B cell (primary cell): ENCODE data around the gene SLC51B. TPM values are rescaled to one million over a fixed set of nuclear protein-coding genes. Genes with fewer than 3 reads are reported as not detected.

Experiments used
- ATAC-seq: fragments of 200-7000 bp; cut with Tn5 transposase; one replicate; pipeline ENCODE4 v1.10.0; 2021; ENCODE audit warnings: low read depth, mild to moderate bottlenecking, moderate number of reproducible peaks, moderate library complexity
- CTCF ChIA-PET: fragments of 350-600 bp; sonication (Branson Sonifier 250); formaldehyde crosslinking; loops from one replicate; lab custom pipeline; 2021; ENCODE audit warnings: antibody characterized with exemption, inconsistent platforms; lab: Charles Lee
- POLR2A ChIA-PET: fragments of 350-600 bp; sonication (Branson Sonifier 250); formaldehyde crosslinking; loops from one replicate; lab custom pipeline; 2021; ENCODE audit warnings: antibody characterized with exemption; lab: Charles Lee
- DNase-seq: peaks from one replicate; pipeline ENCODE4 v3.0.0; 2013
- H2AFZ ChIP-seq: 2 replicates; pipeline ENCODE4 v1.6.1; 2012; ENCODE audit warnings: mild to moderate bottlenecking, low read depth, low read length; ENCODE audit not compliant: insufficient read depth, poor library complexity, severe bottlenecking
- H3K27ac ChIP-seq, 2 donors: 1 replicate in 1 of 2; 2 replicates in 1 of 2; pipeline ENCODE4 v1.5.1; 2012 to 2013; ENCODE audit warnings: low read length in 2 of 2, mild to moderate bottlenecking in 2 of 2, moderate library complexity in 1 of 2
- H3K27me3 ChIP-seq, 4 experiments: fragments of 200-600 bp in 1 of 4; sonication (generic) in 1 of 4; replicated peaks in 1 of 4; 1 replicate in 2 of 4; 2 replicates in 2 of 4; pipeline versions ENCODE4 v1.6.1 to v1.7.0; 2013 to 2016; ENCODE audit warnings: low read length in 3 of 4, mild to moderate bottlenecking in 2 of 4, mixed read lengths in 1 of 4, moderate library complexity in 1 of 4; ENCODE audit not compliant: insufficient read depth in 4 of 4, control insufficient read depth in 3 of 4; ENCODE audit errors: control extremely low read depth in 1 of 4
- H3K36me3 ChIP-seq, 2 experiments: replicated peaks in 1 of 2; 1 replicate in 1 of 2; 2 replicates in 1 of 2; pipeline versions ENCODE4 v1.6.1 to v1.7.1; 2013; ENCODE audit warnings: low read length in 1 of 2; ENCODE audit not compliant: insufficient read depth in 2 of 2, control insufficient read depth in 1 of 2; ENCODE audit errors: control extremely low read depth in 1 of 2, extremely low read depth in 1 of 2
- H3K4me1 ChIP-seq, 2 donors: fragments of 200-600 bp in 1 of 2; sonication (generic) in 1 of 2; 1 replicate in 1 of 2; 2 replicates in 1 of 2; pipeline versions ENCODE4 v1.5.1 to v1.6.1; 2013 to 2017; ENCODE audit warnings: low read length in 2 of 2; ENCODE audit not compliant: control insufficient read depth in 2 of 2, insufficient read depth in 2 of 2
- H3K4me2 ChIP-seq: replicated peaks from 2 replicates; pipeline ENCODE3; 2012; ENCODE audit warnings: mild to moderate bottlenecking, low read depth, low read length; ENCODE audit not compliant: poor library complexity, severe bottlenecking
- H3K4me3 ChIP-seq, 5 experiments: fragments of 200-600 bp in 1 of 5; sonication (generic) in 1 of 5; 1 replicate in 3 of 5; 2 replicates in 2 of 5; pipeline versions ENCODE4 v1.5.1 to v1.7.0; 2011 to 2016; ENCODE audit warnings: low read length in 4 of 5, mild to moderate bottlenecking in 4 of 5, low read depth in 2 of 5, control low read depth in 1 of 5, moderate library complexity in 1 of 5; ENCODE audit not compliant: insufficient read depth in 1 of 5; ENCODE audit errors: control extremely low read depth in 1 of 5, extremely low read depth in 1 of 5
- H3K79me2 ChIP-seq: fragments of 200-600 bp; sonication (generic); one replicate; pipeline ENCODE4 v1.6.0; 2016; ENCODE audit warnings: low read length; ENCODE audit not compliant: control insufficient read depth, insufficient read depth
- H3K9ac ChIP-seq: fragments of 200-600 bp; sonication (generic); 2 replicates; pipeline ENCODE4 v1.6.1; 2017; ENCODE audit warnings: mild to moderate bottlenecking, low read length, moderate library complexity
- H3K9me3 ChIP-seq, 3 donors: one replicate each; pipeline versions ENCODE4 v1.6.1 to v1.7.1; 2013; ENCODE audit warnings: low read length in 2 of 3; ENCODE audit not compliant: control insufficient read depth in 2 of 3, insufficient read depth in 1 of 3; ENCODE audit errors: control extremely low read depth in 1 of 3
- H4K20me1 ChIP-seq: 2 replicates; pipeline ENCODE4 v1.6.0; 2012; ENCODE audit warnings: mild to moderate bottlenecking, low read length; ENCODE audit not compliant: insufficient read depth, control insufficient read depth, poor library complexity, severe bottlenecking
- H3K27ac Mint-ChIP-seq: one replicate; pipeline ENCODE4 v1.8.0; 2021; ENCODE audit warnings: mixed read lengths
- H3K27me3 Mint-ChIP-seq: one replicate; pipeline ENCODE4 v1.8.0; 2021; ENCODE audit warnings: mixed read lengths
- H3K4me1 Mint-ChIP-seq: one replicate; pipeline ENCODE4 v1.8.0; 2021; ENCODE audit warnings: mixed read lengths
- H3K4me3 Mint-ChIP-seq: one replicate; pipeline ENCODE4 v1.8.0; 2021; ENCODE audit warnings: mixed read lengths
- H3K9me3 Mint-ChIP-seq: one replicate; pipeline ENCODE4 v1.8.0; 2022; ENCODE audit warnings: mixed read lengths; ENCODE audit not compliant: insufficient read depth
- EZH2 ChIP-seq: IDR thresholded peaks from 2 replicates; pipeline ENCODE4 v1.6.1; 2012; ENCODE audit warnings: borderline replicate concordance, low read depth, mild to moderate bottlenecking, moderate library complexity, low read length; ENCODE audit not compliant: insufficient read depth, poor library complexity, severe bottlenecking
- WGBS: methylation state at CpG from one replicate; pipeline ENCODE4 v1.1.5; 2013; ENCODE audit warnings: missing lambda C conversion rate; ENCODE audit not compliant: insufficient coverage; 5-methylcytosine and 5-hydroxymethylcytosine counted together
- intact Hi-C: fragments of 100-400 bp; cut with micrococcal nuclease; formaldehyde crosslinking; loops from one replicate; pipeline ENCODE4 v1.10.0; 2022
- polyA plus RNA-seq: library from polyadenylated mRNA; depleted of rRNA; stranded (reverse); fragments of >200 nt; gene quantifications from 2 replicates; pipeline ENCODE4 v1.2.3, GENCODE V29; 2012
- total RNA-seq, 2 donors: library from RNA; stranded (reverse); fragments of 120-200 nt in 1 of 2; gene quantifications; 1 replicate in 1 of 2; 2 replicates in 1 of 2; pipeline versions ENCODE4 v1.2.3 to v1.2.4, GENCODE V29; 2013 to 2022
- TF ChIP-seq, protein P1 (sequence below): fragments of 200-600 bp; IDR thresholded peaks from one replicate; pipeline ENCODE4 v1.8.0; 2022; ENCODE audit warnings: antibody characterized with exemption, mild to moderate bottlenecking

SLC51B gene
- total and polyA plus RNA-seq, 2 donors (not counting 1 experiment from before 2014, with no cell fraction given) = not detected

DNA sequence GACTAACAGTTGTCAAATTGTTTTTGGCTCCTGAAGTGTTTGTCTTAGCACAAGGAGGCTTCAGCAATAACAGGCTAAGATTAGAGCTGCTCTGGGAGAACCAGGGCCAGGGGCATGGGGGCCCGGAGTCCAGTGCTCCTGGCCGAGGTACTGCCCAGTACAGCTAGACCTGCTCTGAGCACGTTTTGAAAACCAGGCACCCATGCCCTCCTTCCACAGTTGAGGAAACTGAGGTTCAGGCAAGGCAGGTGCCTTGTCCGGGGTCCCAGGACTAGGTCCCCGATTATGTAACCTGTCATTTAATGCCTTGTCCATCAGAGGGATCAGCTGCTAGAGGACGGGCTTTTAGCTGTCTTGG lies 50.5 kb downstream of the SLC51B start:
- no peaks in the 10 kb centered on the region for H3K79me2 ChIP-seq
- no peak overlapping the region for H2AFZ ChIP-seq
- no peaks in the 10 kb centered on the region for H4K20me1 ChIP-seq
- Mint-ChIP-seq H3K9me3 (no peaks in the 10 kb centered on the region), H3K4me1 (no peaks in the 10 kb centered on the region), H3K27me3 (no peaks in the 10 kb centered on the region), H3K27ac (no peak overlapping the region), H3K4me3 (no peak overlapping the region)
- ChIA-PET CTCF (no interaction called here), POLR2A (no interaction called here)
- peaks cover 1 to 16% of the 10 kb centered on the region in 2 experiments for H3K36me3 ChIP-seq
- no peak overlapping the region for H3K4me3 ChIP-seq
- no peaks in the 10 kb centered on the region for H3K27me3 ChIP-seq
- DNase-seq (no peak), ATAC-seq (no peak)
- 93% methylated on average over 6 of the region's 6 CpGs for WGBS
- H3K9ac ChIP-seq = no peak overlapping the region
- intact Hi-C loops = no loop called here
- H3K4me1 ChIP-seq = no peaks in the 10 kb centered on the region
- no peaks in the 10 kb centered on the region for H3K9me3 ChIP-seq
- no peak for TF ChIP-seq EZH2
- TF ChIP-seq, protein P1, sequence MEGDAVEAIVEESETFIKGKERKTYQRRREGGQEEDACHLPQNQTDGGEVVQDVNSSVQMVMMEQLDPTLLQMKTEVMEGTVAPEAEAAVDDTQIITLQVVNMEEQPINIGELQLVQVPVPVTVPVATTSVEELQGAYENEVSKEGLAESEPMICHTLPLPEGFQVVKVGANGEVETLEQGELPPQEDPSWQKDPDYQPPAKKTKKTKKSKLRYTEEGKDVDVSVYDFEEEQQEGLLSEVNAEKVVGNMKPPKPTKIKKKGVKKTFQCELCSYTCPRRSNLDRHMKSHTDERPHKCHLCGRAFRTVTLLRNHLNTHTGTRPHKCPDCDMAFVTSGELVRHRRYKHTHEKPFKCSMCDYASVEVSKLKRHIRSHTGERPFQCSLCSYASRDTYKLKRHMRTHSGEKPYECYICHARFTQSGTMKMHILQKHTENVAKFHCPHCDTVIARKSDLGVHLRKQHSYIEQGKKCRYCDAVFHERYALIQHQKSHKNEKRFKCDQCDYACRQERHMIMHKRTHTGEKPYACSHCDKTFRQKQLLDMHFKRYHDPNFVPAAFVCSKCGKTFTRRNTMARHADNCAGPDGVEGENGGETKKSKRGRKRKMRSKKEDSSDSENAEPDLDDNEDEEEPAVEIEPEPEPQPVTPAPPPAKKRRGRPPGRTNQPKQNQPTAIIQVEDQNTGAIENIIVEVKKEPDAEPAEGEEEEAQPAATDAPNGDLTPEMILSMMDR = no peak
- H3K4me2 ChIP-seq = no peak overlapping the region
- H3K27ac ChIP-seq = no peak overlapping the region

GRCh38 chr15:65096481-65097385 lies 51.5 kb downstream of the SLC51B start:
- no peaks in the 10 kb centered on the region for H3K27me3 ChIP-seq
- H3K27ac ChIP-seq = no peak overlapping the region
- intact Hi-C loops = no loop called here
- POLR2A ChIA-PET = no interaction called here
- ATAC-seq = no peak
- TF ChIP-seq EZH2 = no peak
- TF ChIP-seq, protein P1 = no peak
- WGBS = 100% methylated on average over 2 of the region's 6 CpGs
- CTCF ChIA-PET = no interaction called here
- Mint-ChIP-seq H3K27me3 (no peaks in the 10 kb centered on the region), H3K27ac (no peak overlapping the region), H3K4me3 (no peak overlapping the region), H3K9me3 (no peaks in the 10 kb centered on the region), H3K4me1 (no peaks in the 10 kb centered on the region)
- no peak for DNase-seq
- no peaks in the 10 kb centered on the region for H4K20me1 ChIP-seq
- H3K9ac ChIP-seq = no peak overlapping the region
- no peaks in the 10 kb centered on the region for H3K79me2 ChIP-seq
- H3K4me1 ChIP-seq = no peaks in the 10 kb centered on the region
- no peak overlapping the region for H3K4me3 ChIP-seq
- peaks cover 1 to 19% of the 10 kb centered on the region in 2 experiments for H3K36me3 ChIP-seq
- H3K9me3 ChIP-seq = no peaks in the 10 kb centered on the region
- no peak overlapping the region for H2AFZ ChIP-seq
- no peak overlapping the region for H3K4me2 ChIP-seq
